HEK293T (cell line): ENCODE measurements around the gene VPS26C.

Source experiments
- CTCF ChIA-PET: fragments of 350-600 bp; formaldehyde crosslinking; extraction: SDS; loops from one replicate; lab custom pipeline; 2021; ENCODE audit warnings: antibody characterized with exemption, inconsistent platforms; lab: Yijun Ruan, JAX
- POLR2A ChIA-PET: fragments of 350-600 bp; formaldehyde crosslinking; extraction: SDS; loops from one replicate; lab custom pipeline; 2020; ENCODE audit warnings: antibody characterized with exemption, inconsistent platforms; lab: Yijun Ruan, JAX
- DNase-seq: peaks from one replicate; pipeline ENCODE4 v3.0.0; 2012; ENCODE audit warnings: mixed read lengths; ENCODE audit errors: extremely low spot score
- ARNT ChIP-seq: fragments of 450-650 bp; IDR thresholded peaks from 2 replicates; pipeline ENCODE4 v1.6.1; 2017; ENCODE audit warnings: mild to moderate bottlenecking
- BHLHE40 ChIP-seq: fragments of 450-650 bp; IDR thresholded peaks from 2 replicates; pipeline ENCODE4 v1.6.1; 2016; ENCODE audit warnings: mild to moderate bottlenecking, moderate library complexity, borderline replicate concordance
- CTBP1 ChIP-seq: fragments of 450-650 bp; IDR thresholded peaks from 2 replicates; pipeline ENCODE4 v1.6.1; 2016; ENCODE audit warnings: borderline replicate concordance
- ELF4 ChIP-seq: fragments of 450-650 bp; IDR thresholded peaks from 2 replicates; pipeline ENCODE4 v1.6.1; 2017; ENCODE audit warnings: antibody characterized with exemption
- FOXA1 ChIP-seq: fragments of 450-650 bp; IDR thresholded peaks from 2 replicates; pipeline ENCODE4 v1.6.1; 2016; ENCODE audit warnings: mild to moderate bottlenecking
- FOXK2 ChIP-seq: fragments of 450-650 bp; IDR thresholded peaks from 2 replicates; pipeline ENCODE4 v1.6.1; 2016; ENCODE audit warnings: mild to moderate bottlenecking
- FOXM1 ChIP-seq: fragments of 450-650 bp; IDR thresholded peaks from 2 replicates; pipeline ENCODE4 v1.6.1; 2017; ENCODE audit warnings: mild to moderate bottlenecking, borderline replicate concordance
- HDGF ChIP-seq: fragments of 450-650 bp; IDR thresholded peaks from 2 replicates; pipeline ENCODE4 v1.6.1; 2017; ENCODE audit warnings: antibody characterized with exemption, borderline replicate concordance
- L3MBTL2 ChIP-seq: fragments of 450-650 bp; conservative IDR thresholded peaks from 2 replicates; pipeline ENCODE4 v1.6.1; 2016; ENCODE audit warnings: mild to moderate bottlenecking
- LEF1 ChIP-seq: fragments of 450-650 bp; IDR thresholded peaks from 2 replicates; pipeline ENCODE4 v1.6.1; 2017; ENCODE audit warnings: mild to moderate bottlenecking, borderline replicate concordance
- NFRKB ChIP-seq: fragments of 450-650 bp; IDR thresholded peaks from 2 replicates; pipeline ENCODE4 v1.6.1; 2016; ENCODE audit warnings: mild to moderate bottlenecking, moderate library complexity
- PKNOX1 ChIP-seq: fragments of 450-650 bp; IDR thresholded peaks from 2 replicates; pipeline ENCODE4 v1.6.1; 2016
- SP1 ChIP-seq: fragments of 450-650 bp; IDR thresholded peaks from 2 replicates; pipeline ENCODE4 v1.6.1; 2017
- SUZ12 ChIP-seq: fragments of 450-650 bp; IDR thresholded peaks from 2 replicates; pipeline ENCODE4 v1.6.1; 2016; ENCODE audit warnings: mild to moderate bottlenecking
- TARDBP ChIP-seq: fragments of 450-650 bp; IDR thresholded peaks from 2 replicates; pipeline ENCODE4 v1.6.1; 2016
- ZNF384 ChIP-seq: fragments of 450-650 bp; IDR thresholded peaks from 2 replicates; pipeline ENCODE4 v1.6.1; 2016

The VPS26C gene

DNA sequence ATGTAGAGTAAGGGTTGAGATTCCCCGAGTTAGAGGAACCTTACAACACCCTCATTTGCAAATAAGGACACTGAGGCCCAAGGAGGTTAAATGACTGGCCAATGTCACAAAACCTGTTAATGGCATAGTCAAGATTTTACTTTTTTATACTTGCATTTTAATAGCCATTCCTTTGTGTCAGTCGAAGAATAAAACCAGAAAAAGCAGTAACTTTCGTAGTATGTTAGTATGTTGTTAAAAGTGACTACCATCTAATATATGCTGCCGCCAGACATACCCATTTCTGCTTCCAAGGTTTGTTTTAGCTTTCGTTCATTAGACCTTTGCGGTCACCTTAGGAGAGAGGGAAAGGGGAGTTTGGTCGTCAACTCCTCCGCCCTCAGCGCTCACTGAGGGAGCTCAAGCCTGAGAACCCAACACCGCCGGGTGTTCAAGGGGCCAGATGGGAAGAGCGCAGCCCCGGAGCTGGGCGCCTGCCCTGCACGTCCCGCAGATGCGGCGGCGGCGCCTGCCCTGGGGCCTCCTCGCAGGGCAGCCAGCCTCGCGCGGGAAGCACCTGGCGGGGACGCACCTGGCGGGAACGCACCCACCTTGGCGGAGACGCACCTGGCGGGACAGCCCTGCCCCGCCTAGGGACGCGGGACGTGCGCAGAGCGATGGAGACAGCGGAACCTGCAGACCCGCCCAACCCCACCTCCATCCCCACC lies 466 bp downstream of the VPS26C start:
- ChIA-PET CTCF (no interaction called here), POLR2A (interaction anchor here (0.8 to 2.6 kb wide), 9 partner anchors 9 to 297 kb away, joined by 3 to 21 read pairs (median 4); no protein-coding TSS in a partner anchor)
- DNase-seq = peak; percentile 50
- TF ChIP-seq SUZ12 (no peak), NFRKB (no peak), SP1 (no peak), TARDBP (no peak), CTBP1 (no peak)

DNA sequence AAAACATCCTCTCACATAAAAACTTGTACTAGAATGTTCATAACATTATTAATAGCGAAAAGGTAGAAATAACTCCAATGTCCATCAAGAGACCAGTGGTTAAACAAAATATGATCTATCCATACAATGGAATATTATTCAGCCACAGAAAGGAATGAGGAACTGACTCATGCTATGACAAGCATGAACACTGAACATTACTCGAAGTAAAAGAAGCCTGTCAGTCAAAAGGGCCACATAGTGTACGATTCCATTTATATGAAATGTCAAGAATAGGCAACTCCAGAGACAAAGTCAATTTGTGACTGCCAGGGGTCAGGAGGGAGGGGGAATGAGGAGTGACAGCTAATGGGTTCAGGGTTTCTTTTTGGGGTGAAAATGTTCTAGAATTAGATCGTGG lies 2.3 kb downstream of the VPS26C start:
- ChIA-PET POLR2A (no interaction called here), CTCF (no interaction called here)
- DNase-seq = no peak
- TF ChIP-seq FOXA1 (no peak), PKNOX1 (peak; percentile 55), ZNF384 (no peak), LEF1 (no peak)

DNA sequence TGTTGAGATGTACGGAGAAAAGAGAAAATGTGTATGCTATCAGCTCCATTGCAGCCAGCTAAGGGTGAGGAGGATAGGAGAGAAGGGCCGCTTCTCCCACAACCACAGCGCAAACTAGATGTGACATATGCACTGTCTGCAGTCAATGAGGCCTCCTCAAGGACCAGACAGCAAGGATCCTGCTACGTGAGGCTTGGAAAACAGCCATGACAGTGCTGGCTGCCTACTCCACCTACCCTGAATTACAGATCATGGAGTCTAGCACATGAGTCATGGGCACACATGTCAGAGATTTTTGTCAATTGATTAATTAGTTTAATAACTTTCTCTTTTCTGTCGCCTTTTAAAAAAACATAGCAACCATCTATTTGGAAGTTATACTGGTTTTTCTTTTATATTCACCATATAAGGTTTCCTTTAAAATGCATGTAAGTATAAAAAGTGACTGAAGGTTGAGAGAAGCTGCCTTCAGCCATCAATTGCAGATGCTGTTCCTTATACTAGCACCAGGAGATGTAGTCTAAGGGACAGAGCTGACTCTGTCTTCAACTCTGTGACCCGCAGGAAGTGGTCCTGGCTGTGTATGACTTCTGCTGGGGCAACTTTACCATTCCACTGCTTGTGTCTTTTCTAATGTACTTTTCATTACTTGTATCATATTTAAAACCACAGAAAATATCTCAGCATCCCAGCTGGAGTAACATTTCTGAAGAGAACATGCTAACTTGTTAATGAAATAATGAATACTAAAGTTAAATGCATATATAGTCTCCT lies 3.1 kb downstream of the VPS26C start:
- CTCF ChIA-PET = no interaction called here
- no peak for DNase-seq
- POLR2A ChIA-PET = no interaction called here
- no peak for TF ChIP-seq TARDBP
- TF ChIP-seq BHLHE40 = no peak
- no peak for TF ChIP-seq FOXK2
- no peak for TF ChIP-seq FOXA1
- no peak for TF ChIP-seq HDGF
- TF ChIP-seq ARNT = no peak
- no peak for TF ChIP-seq SP1
- TF ChIP-seq ZNF384 = no peak
- TF ChIP-seq SUZ12 = no peak
- no peak for TF ChIP-seq FOXM1
- TF ChIP-seq PKNOX1 = no peak

GRCh38 chr21:37259426-37259825 lies 7.7 kb downstream of the VPS26C start:
- POLR2A ChIA-PET = interaction anchor here (1.0 kb wide), 1 partner anchor 8 kb away, joined by 3 read pairs; no protein-coding TSS in a partner anchor
- DNase-seq = no peak
- TF ChIP-seq ARNT (no peak), BHLHE40 (no peak), PKNOX1 (no peak), LEF1 (no peak), SUZ12 (no peak), L3MBTL2 (no peak), HDGF (no peak), SP1 (no peak), ZNF384 (no peak), FOXM1 (no peak), TARDBP (no peak), FOXK2 (no peak), CTBP1 (no peak), NFRKB (no peak)
- CTCF ChIA-PET = no interaction called here

DNA sequence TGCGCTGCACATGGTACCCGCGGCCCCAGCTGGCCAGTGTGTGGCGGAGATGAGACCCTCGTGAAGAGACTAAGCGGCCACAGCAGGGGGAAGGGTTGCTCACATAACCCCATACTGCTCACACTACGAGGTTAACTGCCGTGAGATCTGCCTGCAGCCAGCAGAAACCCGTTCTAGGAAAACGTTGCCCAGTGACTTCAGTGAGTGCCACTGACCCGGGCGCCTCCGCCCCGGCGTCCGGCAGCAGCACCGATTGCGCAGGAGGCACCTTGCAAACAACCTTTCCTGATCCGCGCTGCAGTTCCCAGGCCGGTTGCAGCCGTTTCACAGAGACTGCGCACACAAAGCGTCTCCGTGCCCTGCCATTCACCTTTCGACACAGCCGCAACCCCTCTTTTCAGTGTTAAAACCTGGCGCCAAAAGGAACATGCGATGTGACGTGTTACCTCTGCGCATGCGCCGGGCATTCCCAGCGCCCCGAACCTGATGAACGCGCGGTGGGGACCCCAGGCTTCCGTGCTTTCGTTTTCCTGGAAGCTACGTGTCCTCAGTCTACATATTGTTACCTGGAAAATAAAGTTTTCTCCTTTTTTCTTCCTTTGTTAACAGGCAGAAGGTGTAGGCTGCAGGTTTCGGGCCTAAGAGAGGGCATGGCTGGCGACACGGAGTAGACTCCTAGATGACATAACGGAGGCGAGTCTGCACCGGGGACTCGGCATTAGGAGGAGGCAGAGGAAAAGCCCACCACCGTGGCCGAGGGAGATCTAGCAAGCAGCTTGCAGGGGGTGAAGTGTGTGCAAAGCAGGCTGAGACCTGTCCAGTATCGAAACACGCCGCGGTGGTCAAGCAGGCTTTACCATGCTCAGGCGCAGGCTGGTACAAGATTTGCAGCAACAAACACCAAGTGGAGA lies 8.9 kb downstream of the VPS26C start:
- ChIA-PET CTCF (no interaction called here), POLR2A (interaction anchor here (1.0 to 1.5 kb wide), 2 partner anchors 9 to 10 kb away, joined by 3 to 4 read pairs; partner anchors contain the start of gene VPS26C)
- TF ChIP-seq SUZ12 (no peak), FOXK2 (no peak), TARDBP (no peak), LEF1 (no peak), BHLHE40 (no peak), ELF4 (no peak), ZNF384 (no peak), ARNT (no peak), HDGF (no peak), FOXM1 (no peak), NFRKB (no peak), PKNOX1 (no peak), CTBP1 (no peak), FOXA1 (no peak), SP1 (no peak), L3MBTL2 (no peak)
- DNase-seq = no peak
